GM19023 (cell line): Measurements from ENCODE around the gene SERTAD2.

Experiments
- ATAC-seq: cut with Tn5 transposase; IDR thresholded peaks from one replicate; pipeline ENCODE4 v1.9.1; 2021; ENCODE audit warnings: mild to moderate bottlenecking, moderate library complexity; ENCODE audit not compliant: unreplicated experiment

Gene SERTAD2

DNA sequence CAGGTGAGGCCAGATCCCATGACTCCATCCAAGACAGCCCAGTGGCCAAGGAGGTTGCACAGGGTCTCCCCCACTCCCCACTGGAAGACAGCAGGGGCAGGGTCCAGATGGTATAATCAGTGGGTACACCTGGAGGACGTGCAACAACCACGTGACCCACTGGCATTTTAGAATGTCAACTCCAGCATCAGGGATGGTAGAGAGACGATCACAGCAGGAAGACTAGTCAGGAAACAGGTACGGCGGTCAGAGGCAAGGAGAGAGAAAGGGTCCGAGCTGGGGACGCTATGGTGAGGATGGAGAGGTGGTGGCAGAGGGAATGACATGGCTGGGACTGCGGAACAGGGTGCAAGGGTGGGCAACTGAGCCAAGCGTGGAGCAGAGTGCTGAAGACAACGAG lies 23.0 kb downstream of the SERTAD2 start:
- ATAC-seq, result no peak

GRCh38 chr2:64629875-64630274 lies 23.8 kb downstream of the SERTAD2 start:
- no peak for ATAC-seq

DNA sequence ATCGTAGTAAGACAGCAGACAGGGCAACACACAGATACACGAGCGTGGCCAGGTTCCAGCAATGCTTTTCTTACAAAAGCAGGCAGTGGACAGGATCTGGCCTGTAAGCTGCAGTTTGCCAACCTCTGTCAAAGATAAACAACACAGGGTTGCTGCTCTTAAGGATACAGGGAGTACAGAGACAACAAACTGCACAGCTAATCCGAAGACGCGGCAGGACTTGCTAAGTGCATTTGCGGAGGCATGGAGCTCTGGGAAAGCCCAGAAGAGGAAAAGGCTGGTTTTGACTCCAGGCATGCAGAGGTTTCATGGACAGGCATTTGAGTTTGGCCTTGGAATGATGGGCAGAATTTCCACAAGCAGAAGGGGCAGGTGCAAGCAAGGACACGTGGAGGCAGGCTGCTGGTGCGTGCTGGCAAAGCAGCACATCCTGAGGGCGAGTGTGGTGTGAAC lies 24.4 kb downstream of the SERTAD2 start:
- no peak for ATAC-seq

- no peak for ATAC-seq
Measured at GRCh38 chr2:64627860-64628841, 25.6 kb downstream of the SERTAD2 start.

DNA sequence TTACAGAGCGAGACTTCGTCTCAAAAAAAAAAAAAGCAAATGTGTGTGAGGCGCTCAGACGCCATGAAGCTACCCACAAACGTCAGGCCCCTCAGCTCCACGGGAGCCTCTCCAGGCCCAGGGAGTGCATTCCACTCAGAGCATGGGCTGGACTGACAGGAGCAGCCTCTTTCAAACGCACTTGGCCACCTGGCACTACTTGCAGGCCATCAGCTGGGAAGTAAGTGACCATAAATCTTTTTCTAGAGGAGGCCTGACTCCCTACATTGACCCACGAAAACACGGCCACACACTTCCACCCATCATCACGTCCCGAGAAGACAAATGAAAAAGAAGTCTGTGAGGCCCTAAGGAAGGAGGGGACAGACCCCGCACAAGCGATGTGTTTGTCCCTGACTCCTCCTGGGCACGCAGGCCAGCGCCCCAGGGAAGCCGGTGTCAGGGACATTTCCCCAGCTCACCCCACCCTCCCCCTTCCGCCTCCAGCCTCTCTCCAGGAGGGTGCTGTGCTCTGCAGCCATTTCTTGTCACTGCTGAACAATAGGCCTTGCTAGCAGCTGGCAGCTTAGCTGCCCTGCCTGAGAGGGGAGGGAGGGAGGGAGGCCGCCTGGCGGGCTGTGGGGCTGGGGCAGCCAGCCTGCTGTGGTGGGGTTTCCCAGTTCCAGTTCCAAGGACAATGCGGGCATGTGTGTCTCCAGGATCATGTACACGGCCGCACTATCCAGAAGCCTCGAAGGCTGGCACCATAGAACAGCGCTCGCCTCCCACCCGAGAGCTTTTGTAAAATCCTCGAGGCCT lies 26.6 kb downstream of the SERTAD2 start:
- no peak for ATAC-seq

DNA sequence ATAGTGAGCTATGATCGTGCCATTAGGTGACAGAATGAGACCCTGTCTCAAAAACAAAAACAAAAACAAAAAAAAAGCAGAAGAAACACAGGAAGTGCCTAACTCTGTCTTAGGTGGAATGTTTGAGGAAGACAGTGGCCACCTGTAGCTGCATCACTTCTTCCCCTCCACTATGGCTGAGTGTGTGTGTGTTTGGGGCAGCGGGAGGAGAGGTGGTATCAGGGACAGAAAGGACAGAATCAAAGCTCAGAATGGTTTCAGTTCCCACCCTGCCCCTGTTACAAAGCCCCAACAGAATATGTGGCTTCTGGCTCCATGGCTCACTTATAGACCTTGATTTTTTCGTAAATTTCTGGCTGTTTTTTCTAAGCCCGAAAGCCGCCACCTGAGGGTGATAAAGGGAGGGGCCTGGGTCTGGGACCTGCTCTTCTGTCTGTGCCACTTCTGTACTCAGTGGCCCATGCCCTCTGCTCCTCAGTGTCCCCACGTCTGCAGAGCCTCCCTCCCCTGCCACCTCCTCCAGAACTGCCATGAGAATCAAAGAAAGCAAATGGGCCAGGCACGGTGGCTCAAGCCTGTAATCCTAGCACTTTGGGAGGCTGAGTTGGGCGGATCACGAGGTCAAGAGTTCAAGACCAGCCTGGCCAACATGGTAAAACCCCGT lies 27.4 kb downstream of the SERTAD2 start:
- ATAC-seq, result no peak

DNA sequence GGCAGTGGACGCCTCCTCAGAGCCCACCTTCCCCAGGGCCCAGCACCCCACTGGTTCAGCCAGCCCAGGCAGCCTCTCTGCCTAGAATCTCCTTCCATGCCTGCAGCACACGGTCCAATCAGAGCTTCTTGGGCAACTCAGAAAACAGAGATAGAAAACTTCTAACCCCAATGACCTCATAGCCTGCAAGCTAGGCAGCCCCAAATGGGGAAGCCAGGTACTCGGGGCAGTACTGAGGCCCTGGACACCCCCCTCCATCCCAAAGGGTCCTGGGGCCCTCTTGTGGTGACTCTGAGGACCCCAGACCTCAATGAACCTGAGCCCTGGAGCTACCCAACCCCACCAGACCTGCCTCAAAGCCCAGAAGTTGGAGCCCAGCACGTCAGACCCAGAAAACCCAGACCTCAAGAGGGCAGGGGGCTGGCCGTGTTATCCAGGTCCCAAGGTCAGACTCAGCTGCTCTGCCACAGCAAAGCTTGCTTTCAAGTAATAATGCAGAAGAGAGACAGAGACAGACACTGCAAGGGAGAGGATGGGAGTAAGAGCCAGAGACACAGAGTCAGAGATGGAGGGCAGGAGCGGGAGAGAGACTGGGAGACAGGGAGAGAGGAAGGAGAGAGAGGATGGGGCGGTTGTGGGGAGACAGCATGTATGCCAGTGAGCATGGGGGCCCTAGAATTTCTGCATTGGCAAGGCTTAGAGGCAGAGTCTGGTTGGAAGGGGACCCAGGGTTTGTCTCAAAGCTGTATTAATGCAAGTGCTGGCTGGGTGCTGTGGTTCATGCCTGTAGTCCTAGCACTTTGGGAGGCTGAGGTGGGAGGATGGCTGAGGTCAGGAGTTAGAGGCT lies 28.2 kb downstream of the SERTAD2 start:
- no peak for ATAC-seq

- no peak for ATAC-seq
Measured at GRCh38 chr2:64624862-64625261, 28.9 kb downstream of the SERTAD2 start.

DNA sequence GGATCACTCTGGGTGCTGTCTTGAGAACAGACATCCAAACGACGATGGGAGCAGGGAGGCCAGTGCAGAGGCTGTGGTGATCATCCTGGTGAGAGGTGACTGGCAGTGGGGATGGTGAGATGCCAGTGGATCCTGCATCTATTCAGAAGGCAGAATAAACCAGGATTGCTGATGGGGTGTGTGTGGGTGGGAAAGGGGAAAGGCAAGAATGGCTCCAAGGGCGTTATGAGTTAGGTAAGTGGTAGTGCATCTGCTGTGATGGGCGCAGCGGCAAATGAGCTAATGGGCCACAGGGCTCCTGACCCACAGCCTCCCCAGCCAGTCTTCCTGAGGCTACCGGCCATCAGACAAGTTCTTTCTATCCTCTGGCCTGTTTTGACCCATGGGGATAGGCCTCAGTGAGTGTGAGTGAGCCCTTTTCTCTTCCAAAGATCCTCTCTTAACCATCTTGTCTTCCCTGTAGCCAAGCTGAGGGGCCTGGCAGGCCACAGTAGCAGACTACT lies 29.6 kb downstream of the SERTAD2 start:
- ATAC-seq, result no peak

- ATAC-seq, result no peak
Measured at GRCh38 chr2:64623242-64623850, 30.4 kb downstream of the SERTAD2 start.

GRCh38 chr2:64622443-64623241 lies 31.1 kb downstream of the SERTAD2 start:
- ATAC-seq, result no peak

- ATAC-seq, result no peak
Measured at GRCh38 chr2:64620661-64621060, 33.1 kb downstream of the SERTAD2 start.

DNA sequence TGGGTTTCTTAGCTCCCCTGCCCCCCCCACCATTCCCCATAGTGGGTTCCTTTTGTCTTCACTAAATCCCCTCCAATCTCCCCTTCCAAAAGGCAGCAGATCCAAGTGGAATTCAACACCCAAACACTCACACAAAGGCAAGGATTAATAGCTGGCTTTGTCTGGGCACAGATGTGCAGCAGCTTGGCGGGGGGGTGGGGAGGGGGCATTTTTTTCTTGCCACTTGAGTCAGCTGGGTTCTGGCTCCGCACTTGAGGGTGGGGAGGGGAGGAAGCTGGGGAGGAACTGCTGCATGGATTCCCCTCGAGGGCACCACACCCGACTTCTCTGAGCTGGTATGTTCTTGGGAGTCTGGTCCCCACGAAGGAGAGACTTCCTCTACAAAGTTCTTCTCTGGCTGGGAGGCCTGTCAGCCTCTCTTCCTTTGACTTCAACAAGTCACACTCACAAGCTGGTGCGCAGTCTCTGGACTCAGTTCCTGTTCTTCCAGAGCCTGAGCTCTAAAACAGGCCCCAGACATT lies 36.0 kb downstream of the SERTAD2 start:
- no peak for ATAC-seq

- ATAC-seq, result no peak
Measured at GRCh38 chr2:64615844-64616536, 37.7 kb downstream of the SERTAD2 start.

GRCh38 chr2:64615192-64615763 lies 38.4 kb downstream of the SERTAD2 start:
- no peak for ATAC-seq

GRCh38 chr2:64613276-64613675 lies 40.4 kb downstream of the SERTAD2 start:
- ATAC-seq, result no peak

GRCh38 chr2:64612575-64613195 lies 41.0 kb downstream of the SERTAD2 start:
- ATAC-seq, result no peak
